ENCODE results near the gene MTCL1.

MTCL1 gene

DNA sequence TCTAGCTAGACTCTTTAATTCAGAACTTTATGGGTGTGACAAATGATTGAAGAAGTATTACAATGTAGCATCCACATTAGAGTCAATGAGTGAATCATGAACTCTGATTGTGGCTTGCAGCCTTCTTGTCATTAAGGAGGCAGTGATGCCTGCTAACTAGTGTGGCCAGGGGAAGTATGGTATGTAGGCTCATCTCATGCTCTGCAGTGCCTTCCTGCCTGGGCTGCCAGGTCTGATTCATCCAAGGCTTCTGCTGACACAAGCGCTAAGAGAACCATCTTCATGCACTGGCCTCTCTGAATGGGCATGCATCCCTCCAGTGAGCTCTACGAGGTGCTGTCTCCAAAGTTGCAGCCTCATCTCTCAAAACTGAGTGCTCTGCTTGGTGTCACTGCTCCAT lies 144.3 kb downstream of the MTCL1 start:
- no peak for TF ChIP-seq MAX (IDR thresholded peaks at IDR 0.05; ENCODE audit: low read depth, low read length)
- TF ChIP-seq, protein P1, sequence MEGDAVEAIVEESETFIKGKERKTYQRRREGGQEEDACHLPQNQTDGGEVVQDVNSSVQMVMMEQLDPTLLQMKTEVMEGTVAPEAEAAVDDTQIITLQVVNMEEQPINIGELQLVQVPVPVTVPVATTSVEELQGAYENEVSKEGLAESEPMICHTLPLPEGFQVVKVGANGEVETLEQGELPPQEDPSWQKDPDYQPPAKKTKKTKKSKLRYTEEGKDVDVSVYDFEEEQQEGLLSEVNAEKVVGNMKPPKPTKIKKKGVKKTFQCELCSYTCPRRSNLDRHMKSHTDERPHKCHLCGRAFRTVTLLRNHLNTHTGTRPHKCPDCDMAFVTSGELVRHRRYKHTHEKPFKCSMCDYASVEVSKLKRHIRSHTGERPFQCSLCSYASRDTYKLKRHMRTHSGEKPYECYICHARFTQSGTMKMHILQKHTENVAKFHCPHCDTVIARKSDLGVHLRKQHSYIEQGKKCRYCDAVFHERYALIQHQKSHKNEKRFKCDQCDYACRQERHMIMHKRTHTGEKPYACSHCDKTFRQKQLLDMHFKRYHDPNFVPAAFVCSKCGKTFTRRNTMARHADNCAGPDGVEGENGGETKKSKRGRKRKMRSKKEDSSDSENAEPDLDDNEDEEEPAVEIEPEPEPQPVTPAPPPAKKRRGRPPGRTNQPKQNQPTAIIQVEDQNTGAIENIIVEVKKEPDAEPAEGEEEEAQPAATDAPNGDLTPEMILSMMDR (IDR thresholded peaks at IDR 0.05; ENCODE audit: low read depth, low read length) = no peak
- TF ChIP-seq MYC (IDR thresholded peaks at IDR 0.05; ENCODE audit: low read depth, low read length) = no peak
- TF ChIP-seq POLR2A (IDR thresholded peaks at IDR 0.05; ENCODE audit: extremely low read depth, insufficient read length) = no peak
- no peak for DNase-seq (ENCODE audit: low read depth)
- no peak overlapping the region for H3K4me3 ChIP-seq (ENCODE audit: low read depth, low read length)

DNA sequence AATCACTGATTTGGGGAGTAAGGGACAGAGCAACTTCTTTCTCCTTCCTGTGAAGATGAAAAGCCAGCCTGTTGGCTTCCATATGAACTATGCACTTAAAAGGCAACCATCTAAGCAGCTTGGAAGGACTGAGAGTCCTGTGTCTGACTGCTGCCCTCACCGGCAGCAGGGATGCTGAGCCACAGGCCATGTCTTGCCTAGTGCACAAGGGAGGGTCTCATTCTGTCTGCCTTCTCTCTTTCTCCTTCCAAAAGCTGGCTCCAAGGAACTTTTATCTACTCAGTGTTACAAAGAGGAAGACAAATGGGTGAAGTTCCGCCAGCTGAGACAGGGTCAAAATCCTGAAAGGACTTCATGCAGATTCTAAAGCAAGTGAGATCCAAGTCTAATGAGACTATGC lies 146.3 kb downstream of the MTCL1 start:
- H3K4me3 ChIP-seq (ENCODE audit: low read depth, low read length) = no peak overlapping the region
- DNase-seq (ENCODE audit: low read depth) = no peak
- TF ChIP-seq MAX (IDR thresholded peaks at IDR 0.05; ENCODE audit: low read depth, low read length) (no peak), POLR2A (IDR thresholded peaks at IDR 0.05; ENCODE audit: extremely low read depth, insufficient read length) (no peak), MYC (IDR thresholded peaks at IDR 0.05; ENCODE audit: low read depth, low read length) (no peak)
- TF ChIP-seq, protein P1 (IDR thresholded peaks at IDR 0.05; ENCODE audit: low read depth, low read length) = no peak

GRCh38 chr18:8854550-8854949 lies 149.2 kb downstream of the MTCL1 start:
- no peak overlapping the region for H3K4me3 ChIP-seq (ENCODE audit: low read depth, low read length)
- DNase-seq (ENCODE audit: low read depth) = no peak
- no peak for TF ChIP-seq MAX (IDR thresholded peaks at IDR 0.05; ENCODE audit: low read depth, low read length)
- no peak for TF ChIP-seq MYC (IDR thresholded peaks at IDR 0.05; ENCODE audit: low read depth, low read length)
- TF ChIP-seq, protein P1 (IDR thresholded peaks at IDR 0.05; ENCODE audit: low read depth, low read length) = no peak
- no peak for TF ChIP-seq POLR2A (IDR thresholded peaks at IDR 0.05; ENCODE audit: extremely low read depth, insufficient read length)

DNA sequence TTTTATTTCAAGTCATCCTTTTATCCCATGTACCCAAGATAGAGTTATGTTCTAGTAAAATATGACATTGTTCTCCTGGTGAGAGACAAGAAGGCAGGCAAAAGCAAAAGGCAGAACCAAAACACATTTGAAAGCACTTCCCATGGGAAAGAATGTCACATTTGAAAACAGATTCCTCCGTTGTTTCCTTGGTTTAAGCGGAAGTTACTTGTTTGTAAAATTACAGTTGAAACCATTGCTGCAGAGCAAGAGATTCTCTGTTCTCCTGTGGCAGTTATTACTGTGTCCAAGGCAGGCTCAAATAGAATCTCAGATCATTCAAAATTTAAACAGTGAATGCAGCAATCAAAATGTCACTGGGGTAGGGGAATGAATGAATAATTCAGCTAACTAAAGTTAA lies 149.6 kb downstream of the MTCL1 start:
- TF ChIP-seq MAX (IDR thresholded peaks at IDR 0.05; ENCODE audit: low read depth, low read length) (no peak), POLR2A (IDR thresholded peaks at IDR 0.05; ENCODE audit: extremely low read depth, insufficient read length) (no peak), MYC (IDR thresholded peaks at IDR 0.05; ENCODE audit: low read depth, low read length) (no peak)
- TF ChIP-seq, protein P1 (IDR thresholded peaks at IDR 0.05; ENCODE audit: low read depth, low read length) = no peak
- no peak overlapping the region for H3K4me3 ChIP-seq (ENCODE audit: low read depth, low read length)
- no peak for DNase-seq (ENCODE audit: low read depth)

GRCh38 chr18:8856212-8856611 lies 150.9 kb downstream of the MTCL1 start:
- H3K4me3 ChIP-seq (ENCODE audit: low read depth, low read length) = no peak overlapping the region
- no peak for TF ChIP-seq MAX (IDR thresholded peaks at IDR 0.05; ENCODE audit: low read depth, low read length)
- TF ChIP-seq POLR2A (IDR thresholded peaks at IDR 0.05; ENCODE audit: extremely low read depth, insufficient read length) = no peak
- TF ChIP-seq, protein P1 (IDR thresholded peaks at IDR 0.05; ENCODE audit: low read depth, low read length) = no peak
- TF ChIP-seq MYC (IDR thresholded peaks at IDR 0.05; ENCODE audit: low read depth, low read length) = no peak
- no peak for DNase-seq (ENCODE audit: low read depth)
